ENCODE measurements around the gene TMEM108.

TMEM108 gene

GRCh38 chr3:133168025-133168401 is 129.8 kb downstream of the TMEM108 start:
- DNase-seq, result no peak

- DNase-seq, result no peak
Observed at GRCh38 chr3:133169331-133170068, 131.3 kb downstream of the TMEM108 start.

DNA sequence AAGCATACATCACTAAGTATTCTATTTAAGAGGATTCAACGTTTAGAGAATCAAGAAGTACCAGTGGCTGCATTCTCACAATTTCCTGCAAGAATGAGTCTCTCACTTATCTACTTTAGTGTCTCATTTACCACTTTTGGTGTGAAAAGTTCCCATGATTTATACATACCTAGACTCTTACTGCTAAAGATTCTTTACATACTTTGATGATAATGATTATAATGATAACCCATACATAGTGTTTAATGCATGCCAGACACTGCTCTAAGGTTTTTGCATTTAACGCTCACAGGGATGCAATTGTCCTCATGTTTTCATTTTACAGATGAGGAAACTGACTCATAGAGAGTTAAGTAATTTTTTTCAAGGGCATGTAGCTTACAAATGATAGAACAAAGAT is 133.6 kb downstream of the TMEM108 start:
- no peak for DNase-seq

DNA sequence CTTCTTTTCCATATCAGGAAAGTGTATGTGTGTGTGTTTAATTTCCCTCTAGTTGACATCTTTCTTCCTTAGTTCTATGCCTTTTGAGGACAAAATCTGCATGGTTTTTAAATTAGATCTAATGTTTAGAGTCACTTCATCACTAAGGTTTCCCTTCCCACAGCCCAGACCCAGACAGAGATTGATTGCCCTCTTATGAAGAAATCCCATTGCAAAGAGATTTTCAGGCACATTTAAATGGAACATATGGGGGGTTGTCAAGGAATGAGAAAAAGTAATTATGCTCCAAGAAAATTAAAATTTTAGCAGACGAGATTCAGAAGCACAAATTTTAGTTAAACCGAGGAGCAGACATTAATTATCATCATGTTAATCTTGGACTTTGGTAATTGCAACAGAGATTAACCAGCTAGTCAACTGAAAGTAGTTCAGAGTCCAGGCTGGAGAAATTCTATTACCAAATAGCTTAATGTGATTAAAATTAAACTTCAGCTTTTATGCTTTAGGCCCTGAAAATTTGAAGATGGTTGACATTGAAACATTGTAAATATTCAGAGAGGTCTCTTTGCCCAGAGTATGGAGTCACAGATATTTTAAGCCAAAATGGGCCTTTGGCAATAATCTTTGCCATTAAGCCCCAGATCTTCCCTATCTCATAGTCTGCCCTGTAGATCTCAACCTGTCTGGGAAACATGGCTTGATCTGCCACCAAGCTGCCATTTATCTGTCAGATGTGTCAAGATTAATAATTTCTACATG is 143.4 kb downstream of the TMEM108 start:
- DNase-seq, result no peak

GRCh38 chr3:133187870-133188379 is 149.7 kb downstream of the TMEM108 start:
- DNase-seq, result no peak

DNA sequence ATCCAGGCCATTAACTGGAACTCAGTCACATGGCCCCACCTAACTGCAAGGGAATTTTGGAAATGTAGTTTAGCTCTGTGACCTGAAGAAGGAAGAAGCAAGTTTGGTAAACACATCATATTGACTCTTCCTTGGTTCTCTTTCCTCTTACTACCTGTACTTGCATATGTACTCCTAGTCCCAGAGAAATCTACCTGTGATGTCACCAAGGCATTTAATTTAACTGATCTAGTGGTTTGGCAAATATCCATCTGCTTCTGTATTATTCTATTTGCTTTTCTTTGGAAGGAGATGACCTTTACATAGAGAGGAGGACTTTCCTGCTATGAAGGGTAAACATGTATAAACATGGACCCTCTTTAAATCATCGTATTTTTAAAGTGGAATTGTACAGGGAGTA is 150.8 kb downstream of the TMEM108 start:
- DNase-seq, result no peak

DNA sequence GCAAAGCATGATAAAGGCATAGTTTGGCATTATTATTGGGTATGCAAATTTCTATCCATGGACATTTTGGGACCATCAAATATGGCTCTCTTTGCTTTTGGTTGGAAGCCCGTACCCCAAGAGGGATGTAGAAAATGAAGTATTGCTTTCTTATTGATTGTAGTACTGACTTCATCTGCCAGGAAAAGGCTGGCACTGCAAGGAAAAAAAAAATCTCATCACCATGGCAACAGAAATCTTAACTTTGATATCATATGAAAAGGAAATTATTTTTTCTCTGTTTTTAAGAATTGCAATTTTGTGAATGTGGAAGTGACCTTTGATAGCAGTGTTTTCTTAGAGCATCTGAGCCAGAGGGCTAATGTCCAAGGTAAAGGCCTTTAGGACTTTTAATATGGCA is 151.7 kb downstream of the TMEM108 start:
- no peak for DNase-seq

GRCh38 chr3:133191818-133192217 is 153.6 kb downstream of the TMEM108 start:
- no peak for DNase-seq

GRCh38 chr3:133192363-133192945 is 154.3 kb downstream of the TMEM108 start:
- no peak for DNase-seq

- no peak for DNase-seq
Observed at GRCh38 chr3:133192967-133193366, 154.8 kb downstream of the TMEM108 start.

- DNase-seq, result no peak
Observed at GRCh38 chr3:133196527-133196926, 158.3 kb downstream of the TMEM108 start.

GRCh38 chr3:133197619-133198018 is 159.4 kb downstream of the TMEM108 start:
- no peak for DNase-seq

GRCh38 chr3:133206921-133207320 is 168.7 kb downstream of the TMEM108 start:
- no peak for DNase-seq

DNA sequence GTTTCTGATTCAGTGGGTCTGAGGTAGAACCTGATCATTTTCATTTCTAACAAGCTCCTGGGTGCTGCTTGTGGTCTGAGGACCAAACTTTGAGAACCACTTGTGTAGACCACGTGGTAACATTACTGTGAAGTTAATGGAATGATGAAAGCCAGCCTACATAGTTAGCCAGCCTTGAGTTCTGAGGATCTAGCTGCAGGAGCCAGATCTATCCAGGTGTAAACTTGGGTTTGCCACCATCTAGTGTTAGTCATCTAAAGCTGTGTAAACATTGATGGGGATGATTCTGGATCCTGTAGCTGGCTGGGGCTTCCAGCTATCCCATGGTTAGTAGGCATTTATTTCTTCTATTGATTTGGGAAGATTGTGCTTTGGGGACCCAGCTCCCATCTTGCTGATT is 170.0 kb downstream of the TMEM108 start:
- no peak for DNase-seq

DNA sequence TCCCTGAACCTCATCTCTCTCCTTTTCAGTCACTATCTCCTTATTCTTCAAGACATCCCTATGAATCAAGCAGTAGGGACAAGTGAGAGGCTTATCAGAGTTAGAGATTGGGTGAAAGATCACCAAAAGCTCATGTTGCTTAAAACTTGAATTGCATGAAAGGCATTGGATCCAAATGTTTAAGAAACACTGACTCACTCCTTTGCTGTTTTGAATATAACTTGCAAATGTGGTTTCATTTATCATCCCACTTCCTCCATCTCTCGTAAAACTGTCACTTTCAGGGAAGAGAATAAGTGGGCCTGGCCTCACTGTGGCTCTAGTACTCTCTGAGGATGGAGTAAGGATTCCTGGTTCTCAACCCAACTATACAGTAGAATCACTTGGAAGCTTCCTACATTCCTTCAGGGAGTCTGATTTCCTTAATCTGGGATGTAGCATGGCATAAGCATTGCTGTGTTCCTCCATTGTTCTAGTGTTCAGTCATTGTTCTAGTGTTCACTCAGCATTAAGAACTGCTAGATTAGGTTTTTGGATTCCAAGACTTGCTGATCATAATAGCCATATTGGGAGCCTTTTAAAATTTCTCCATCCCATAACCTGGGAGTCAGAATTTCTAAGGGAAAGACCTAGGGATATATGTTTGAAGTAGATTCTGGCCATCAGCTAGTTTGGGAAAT is 171.8 kb downstream of the TMEM108 start:
- no peak for DNase-seq

- no peak for DNase-seq
Observed at GRCh38 chr3:133210656-133211055, 172.5 kb downstream of the TMEM108 start.

GRCh38 chr3:133211449-133211848 is 173.3 kb downstream of the TMEM108 start:
- DNase-seq, result no peak

GRCh38 chr3:133211856-133212255 is 173.7 kb downstream of the TMEM108 start:
- DNase-seq, result no peak

DNA sequence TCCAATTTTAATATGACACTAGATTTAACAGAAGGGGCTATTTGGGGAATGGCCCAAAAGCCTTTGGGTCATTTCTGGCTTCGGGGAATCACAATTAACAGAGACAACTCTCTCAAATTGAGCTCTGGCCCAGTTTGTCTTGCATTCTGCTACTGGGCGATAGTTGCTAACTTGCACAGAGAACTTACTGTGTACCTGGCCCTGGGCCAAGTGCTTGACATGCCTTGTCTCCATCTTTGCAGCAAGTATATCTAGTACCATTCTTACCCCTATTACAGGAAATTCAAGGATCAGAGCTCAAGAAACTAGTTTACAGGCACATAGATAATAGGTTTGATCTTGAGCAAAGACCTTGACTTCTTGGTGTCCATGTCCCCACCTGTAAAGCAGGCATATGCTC is 175.7 kb downstream of the TMEM108 start:
- DNase-seq, result no peak

DNA sequence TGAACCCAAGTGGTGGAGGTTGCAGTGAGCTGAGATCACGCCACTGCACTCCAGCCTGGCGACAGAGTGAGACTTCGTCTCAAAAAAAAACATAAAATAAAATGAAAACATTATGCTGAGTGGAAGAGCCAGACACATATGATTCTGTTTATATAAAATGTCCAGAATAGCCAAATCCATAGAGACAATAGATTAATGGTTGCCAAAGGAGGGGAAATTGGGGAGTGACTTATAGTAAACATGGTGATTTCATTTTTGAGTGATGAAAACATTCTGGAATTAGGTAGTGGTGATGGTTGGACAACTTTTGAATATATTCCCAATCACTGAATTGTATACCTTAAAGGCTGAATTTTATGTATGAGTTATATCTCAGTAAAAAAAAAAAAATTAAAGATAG is 189.6 kb downstream of the TMEM108 start:
- no peak for DNase-seq

DNA sequence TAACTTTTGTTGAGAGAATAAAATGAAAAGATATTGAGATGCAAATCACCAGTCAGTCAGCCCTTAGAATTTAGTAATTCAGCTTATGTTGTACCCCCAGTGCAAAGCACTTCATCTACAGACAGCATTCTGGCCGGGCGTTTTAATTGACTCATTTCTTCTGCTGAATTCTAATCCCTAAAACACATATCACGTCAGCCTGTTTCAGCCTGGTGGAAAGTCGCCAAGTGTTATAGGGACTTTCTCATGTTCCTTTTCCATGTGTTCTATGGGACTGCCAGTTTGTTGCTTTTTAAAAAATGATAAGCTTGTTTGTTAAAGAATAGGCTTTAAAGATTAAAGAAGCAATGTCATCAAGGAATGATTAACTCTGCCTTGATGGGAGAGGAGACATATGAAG is 192.0 kb downstream of the TMEM108 start:
- DNase-seq, result no peak

GRCh38 chr3:133236901-133237300 is 198.7 kb downstream of the TMEM108 start:
- DNase-seq, result no peak

DNA sequence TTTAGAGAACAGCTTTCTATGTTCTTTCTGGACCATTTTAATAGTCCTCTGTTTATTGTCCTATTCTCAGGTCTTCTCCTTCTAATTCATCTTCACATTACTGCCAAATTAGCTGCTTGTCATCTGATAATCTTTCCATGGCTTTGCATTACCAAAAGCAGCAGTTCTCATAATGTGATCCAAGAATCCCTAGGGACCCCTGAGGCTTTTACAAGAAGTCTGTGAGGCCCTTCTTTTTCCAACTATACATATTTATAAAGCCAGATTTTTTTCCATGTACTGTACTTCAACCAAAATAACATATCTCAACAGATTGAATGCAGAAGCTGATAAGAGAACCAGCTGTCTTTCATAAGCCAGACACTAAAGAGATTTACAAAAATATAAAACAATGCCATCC is 199.2 kb downstream of the TMEM108 start:
- no peak for DNase-seq

All from activated CD4-positive, alpha-beta T cell treated with anti-CD3 and anti-CD28 coated beads, Interleukin-2, amount 50 U/mL, for 48 hours (primary cell).